ENCODE results near the gene SEL1L. TPM values are rescaled to one million over a fixed set of nuclear protein-coding genes. Genes with fewer than 3 reads are reported as not detected.

The SEL1L gene
- polyA plus RNA-seq, 1 of the 3 experiments (the other 2 are of a cell fraction): 13.8 TPM

GRCh38 chr14:81571437-81571836 is 37.8 kb upstream of the SEL1L start:
- no peaks in the 10 kb centered on the region for H3K9me2 ChIP-seq
- H3K36me3 ChIP-seq (replicated peaks in 1 of 2; ENCODE audit: control insufficient read depth in 1 of 2, insufficient read depth in 2 of 2, low read length in 1 of 2): no peaks in the 10 kb centered on the region
- no peaks in the 10 kb centered on the region for H3K4me1 ChIP-seq (ENCODE audit: control insufficient read depth in 1 of 2, insufficient read depth in 2 of 2, low read depth in 1 of 2, low read length in 1 of 2)
- H3K27ac ChIP-seq (ENCODE audit: low read depth in 2 of 2, low read length in 1 of 2): no peak overlapping the region
- no peak for DNase-seq
- no peak overlapping the region for H3K4me3 ChIP-seq (ENCODE audit: low read depth in 2 of 2, low read length in 1 of 2)
- TF ChIP-seq RAD21 (IDR thresholded peaks at IDR 0.05; ENCODE audit: low read length): no peak
- no peak for TF ChIP-seq ELF1 (IDR thresholded peaks at IDR 0.05)
- no peak for TF ChIP-seq FOXJ3 (CRISPR knock-in tag; IDR thresholded peaks at IDR 0.05)
- no peaks in the 10 kb centered on the region for H3F3A ChIP-seq (replicated peaks; ENCODE audit: insufficient read depth)
- no peaks in the 10 kb centered on the region for H3K79me2 ChIP-seq (ENCODE audit: insufficient read depth)
- CTCF ChIA-PET: no interaction called here
- no peak overlapping the region for H3K9ac ChIP-seq
- no peaks in the 10 kb centered on the region for H4K20me1 ChIP-seq (ENCODE audit: insufficient read depth)
- WGBS (ENCODE audit: low lambda C conversion rate): 3% methylated on average over 5 of the region's 5 CpGs
- POLR2A ChIA-PET: no interaction called here
- H3K4me2 ChIP-seq: no peak overlapping the region
- H3K27me3 ChIP-seq (ENCODE audit: insufficient read depth): no peaks in the 10 kb centered on the region; the same call in 1 of the 2 replicates
- H3K9me3 ChIP-seq: no peaks in the 10 kb centered on the region
- H2AFZ ChIP-seq (ENCODE audit: low read depth): no peak overlapping the region

GRCh38 chr14:81567302-81567701 is 33.6 kb upstream of the SEL1L start:
- H3K4me3 ChIP-seq (ENCODE audit: low read depth in 2 of 2, low read length in 1 of 2): no peak overlapping the region
- POLR2A ChIA-PET: no interaction called here
- no peak overlapping the region for H3K27ac ChIP-seq (ENCODE audit: low read depth in 2 of 2, low read length in 1 of 2)
- H3K4me2 ChIP-seq: no peak overlapping the region
- H4K20me1 ChIP-seq (ENCODE audit: insufficient read depth): no peaks in the 10 kb centered on the region
- no peak for TF ChIP-seq SIN3A (IDR thresholded peaks at IDR 0.05; ENCODE audit: borderline replicate concordance, low read depth, low read length)
- TF ChIP-seq ZBTB33 (IDR thresholded peaks at IDR 0.05; ENCODE audit: borderline replicate concordance, low read depth): no peak
- no peak for TF ChIP-seq MEF2A (IDR thresholded peaks at IDR 0.05; ENCODE audit: borderline replicate concordance, low read depth)
- TF ChIP-seq IRF3 (IDR thresholded peaks at IDR 0.05; ENCODE audit: low read depth, low read length): no peak
- no peak for TF ChIP-seq MXI1 (IDR thresholded peaks at IDR 0.05; ENCODE audit: low read depth, low read length)
- TF ChIP-seq TCF12 (IDR thresholded peaks at IDR 0.05): no peak
- no peak for TF ChIP-seq PBX3 (IDR thresholded peaks at IDR 0.05)
- no peak for TF ChIP-seq SMC3 (IDR thresholded peaks at IDR 0.05; ENCODE audit: low read depth, low read length)
- TF ChIP-seq RFX5 (IDR thresholded peaks at IDR 0.05; ENCODE audit: low read length): no peak
- TF ChIP-seq NRF1 (IDR thresholded peaks at IDR 0.05; ENCODE audit: low read depth, low read length): no peak
- TF ChIP-seq FOSL2 (IDR thresholded peaks at IDR 0.05; ENCODE audit: borderline replicate concordance, low read depth): no peak
- TF ChIP-seq NFIC (IDR thresholded peaks at IDR 0.05; ENCODE audit: borderline replicate concordance): no peak
- TF ChIP-seq TAF1 (IDR thresholded peaks at IDR 0.05; ENCODE audit: borderline replicate concordance, low read depth, low read length): no peak
- no peak for TF ChIP-seq GABPA (IDR thresholded peaks at IDR 0.05; ENCODE audit: low read depth)
- TF ChIP-seq EP300 (IDR thresholded peaks at IDR 0.05; ENCODE audit: borderline replicate concordance in 1 of 2, low read depth in 1 of 2, low read length in 1 of 2): no peak
- no peak for TF ChIP-seq CTCF (IDR thresholded peaks at IDR 0.05)
- no peak for TF ChIP-seq FOXJ3 (CRISPR knock-in tag; IDR thresholded peaks at IDR 0.05)
- no peaks in the 10 kb centered on the region; the same call in 1 of the 2 replicates for H3K27me3 ChIP-seq (ENCODE audit: insufficient read depth)
- no peaks in the 10 kb centered on the region for H3K36me3 ChIP-seq (replicated peaks in 1 of 2; ENCODE audit: control insufficient read depth in 1 of 2, insufficient read depth in 2 of 2, low read length in 1 of 2)
- no peaks in the 10 kb centered on the region for H3K9me3 ChIP-seq
- no peak overlapping the region for H3K9ac ChIP-seq
- H3F3A ChIP-seq (replicated peaks; ENCODE audit: insufficient read depth): no peaks in the 10 kb centered on the region
- 14% methylated on average over 6 of the region's 6 CpGs for WGBS (ENCODE audit: low lambda C conversion rate)
- H3K9me2 ChIP-seq: no peaks in the 10 kb centered on the region
- CTCF ChIA-PET: interaction anchor here (1.2 kb wide), 1 partner anchor 113 kb away, joined by 4 read pairs; no protein-coding TSS in a partner anchor
- H3K4me1 ChIP-seq (ENCODE audit: control insufficient read depth in 1 of 2, insufficient read depth in 2 of 2, low read depth in 1 of 2, low read length in 1 of 2): no peaks in the 10 kb centered on the region
- no peak overlapping the region for H2AFZ ChIP-seq (ENCODE audit: low read depth)
- DNase-seq: no peak
- H3K79me2 ChIP-seq (ENCODE audit: insufficient read depth): no peaks in the 10 kb centered on the region

All from SK-N-SH (cell line).